Lower lobe of right lung (tissue), 2 donors: ENCODE results near the gene PTPRN2. TPM values are rescaled to one million over a fixed set of nuclear protein-coding genes. Genes with fewer than 3 reads are reported as not detected.
A peak's percentile ranks its signal among the peaks of the same experiment; 100 is the strongest.

ENCODE experiments used
- ATAC-seq, 2 donors: fragments of 200-7000 bp; cut with Tn5 transposase; one replicate each; pipeline ENCODE4 v1.9.1; 2020 to 2022; ENCODE audit warnings: mild to moderate bottlenecking in 2 of 2, moderate library complexity in 2 of 2
- DNase-seq: peaks from one replicate; pipeline ENCODE4 v3.0.0-alpha.2; 2020
- H3K27ac ChIP-seq: fragments of 200-600 bp; one replicate; pipeline ENCODE4 v1.8.0; 2022
- H3K27me3 ChIP-seq: fragments of 200-600 bp; one replicate; pipeline ENCODE4 v1.8.0; 2022; ENCODE audit warnings: low read depth
- H3K36me3 ChIP-seq: fragments of 200-600 bp; one replicate; pipeline ENCODE4 v1.8.0; 2022; ENCODE audit warnings: mild to moderate bottlenecking
- H3K4me1 ChIP-seq: fragments of 200-600 bp; one replicate; pipeline ENCODE4 v1.8.0; 2022
- H3K4me3 ChIP-seq: fragments of 200-600 bp; one replicate; pipeline ENCODE4 v1.8.0; 2022; ENCODE audit warnings: mild to moderate bottlenecking
- H3K9me3 ChIP-seq: fragments of 200-600 bp; one replicate; pipeline ENCODE4 v1.8.0; 2022
- CTCF ChIP-seq: fragments of 200-600 bp; IDR thresholded peaks from one replicate; pipeline ENCODE4 v1.8.0; 2022; ENCODE audit warnings: antibody characterized with exemption, mild to moderate bottlenecking
- intact Hi-C: fragments of 100-400 bp; cut with DNase I; formaldehyde crosslinking; loops from one replicate; pipeline ENCODE4 v1.11.0; 2022
- total RNA-seq: library from RNA; stranded (reverse); fragmentation: NEBNext Ultra II Directional; extraction: Animal tissue kit (Norgen Biotek cat#: 25700); gene quantifications from one replicate; pipeline ENCODE4 v1.2.1, GENCODE V29; 2021
- donor health status: DM: no; HTN: yes; CAD: no; lungs with severe emphysema.

PTPRN2 gene
- total RNA-seq, 1 donor from 2014 or later = 6.8 TPM

GRCh38 chr7:157693071-157693520 is 894.5 kb downstream of the PTPRN2 start:
- intact Hi-C loops = no loop called here
- no peak overlapping the region for H3K4me3 ChIP-seq
- no peak overlapping the region for H3K27ac ChIP-seq
- ATAC-seq (peak in 1 of 2 donors; percentile 11), DNase-seq (no peak)
- H3K36me3 ChIP-seq = no peaks in the 10 kb centered on the region
- H3K9me3 ChIP-seq = no peaks in the 10 kb centered on the region
- peaks cover 11% of the 10 kb centered on the region for H3K4me1 ChIP-seq
- peaks cover 59% of the 10 kb centered on the region for H3K27me3 ChIP-seq
- TF ChIP-seq CTCF = no peak

GRCh38 chr7:157692460-157693011 is 895.1 kb downstream of the PTPRN2 start:
- no peak for TF ChIP-seq CTCF
- Histone ChIP-seq H3K9me3 (no peaks in the 10 kb centered on the region), H3K27me3 (peaks cover 64% of the 10 kb centered on the region), H3K36me3 (no peaks in the 10 kb centered on the region), H3K4me1 (peaks cover 11% of the 10 kb centered on the region), H3K27ac (no peak overlapping the region), H3K4me3 (no peak overlapping the region)
- ATAC-seq (peak in 1 of 2 donors; percentile 26), DNase-seq (no peak)
- intact Hi-C loops = no loop called here

GRCh38 chr7:157691586-157692459 is 895.8 kb downstream of the PTPRN2 start:
- peak overlapping the region; percentile 27 for H3K4me3 ChIP-seq
- no peaks in the 10 kb centered on the region for H3K9me3 ChIP-seq
- no peak overlapping the region for H3K27ac ChIP-seq
- no peak for TF ChIP-seq CTCF
- peaks cover 71% of the 10 kb centered on the region for H3K27me3 ChIP-seq
- intact Hi-C loops = no loop called here
- H3K36me3 ChIP-seq = no peaks in the 10 kb centered on the region
- DNase-seq (no peak), ATAC-seq (peak in 1 of 2 donors; percentile 27)
- H3K4me1 ChIP-seq = peaks cover 11% of the 10 kb centered on the region

DNA sequence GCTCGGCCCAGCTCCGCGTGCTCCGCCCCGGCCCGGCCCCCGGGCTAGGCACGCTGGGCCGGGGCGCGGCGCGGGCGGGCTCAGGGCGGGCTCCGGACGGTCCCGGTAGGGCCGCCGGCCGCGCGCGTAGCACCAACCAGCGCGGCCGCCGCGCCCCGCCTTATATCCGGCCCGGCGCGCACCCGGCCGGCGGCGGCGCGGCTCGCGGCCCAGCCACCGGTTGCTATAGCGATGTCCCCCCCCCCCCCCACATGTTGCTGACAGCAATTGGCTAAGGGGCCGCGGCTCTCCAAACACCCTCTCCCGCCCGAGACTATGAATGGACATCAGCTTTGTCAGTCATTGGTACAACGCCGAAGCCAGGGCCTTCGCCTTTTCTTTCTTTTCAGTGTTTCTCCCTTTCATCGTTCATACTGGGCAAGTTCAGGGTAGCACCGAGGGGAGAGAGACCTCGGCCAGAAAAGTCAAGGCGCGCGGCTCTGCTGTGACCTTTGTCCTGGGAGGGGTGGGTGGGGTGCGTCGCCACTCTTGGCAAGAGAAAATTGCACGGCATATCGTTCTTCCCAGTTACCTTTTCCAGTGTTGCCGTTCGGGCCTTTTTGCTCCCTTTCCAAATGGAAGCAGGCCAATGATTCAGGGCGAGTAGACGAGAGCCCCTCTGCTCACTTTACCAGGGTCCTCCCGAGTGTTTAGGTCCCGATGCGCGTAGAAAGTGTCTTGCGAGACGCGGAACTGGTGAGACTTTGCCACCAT is 896.6 kb downstream of the PTPRN2 start:
- ATAC-seq (peak; percentile 15 to 46), DNase-seq (no peak)
- Histone ChIP-seq H3K36me3 (no peaks in the 10 kb centered on the region), H3K4me1 (peaks cover 11% of the 10 kb centered on the region), H3K4me3 (peak overlapping the region; percentile 27), H3K27ac (no peak overlapping the region), H3K27me3 (peaks cover 79% of the 10 kb centered on the region), H3K9me3 (no peaks in the 10 kb centered on the region)
- intact Hi-C loops = no loop called here
- TF ChIP-seq CTCF = no peak

- ATAC-seq (no peak), DNase-seq (no peak)
- peaks cover 87% of the 10 kb centered on the region for H3K27me3 ChIP-seq
- H3K4me1 ChIP-seq = peaks cover 11% of the 10 kb centered on the region
- H3K4me3 ChIP-seq = peak overlapping the region; percentile 45
- no peaks in the 10 kb centered on the region for H3K9me3 ChIP-seq
- no peak for TF ChIP-seq CTCF
- H3K36me3 ChIP-seq = no peaks in the 10 kb centered on the region
- H3K27ac ChIP-seq = no peak overlapping the region
- intact Hi-C loops = no loop called here
Observed at GRCh38 chr7:157690058-157690832, 897.4 kb downstream of the PTPRN2 start.
